GM21723 (cell line): ENCODE data around the gene TBC1D9B.
"Not testable (repeated sequence)": the region's sequence is repeated elsewhere in the genome, so short reads cannot be mapped to it uniquely, and the experiment has no call there.

Experiments
- ATAC-seq: cut with Tn5 transposase; IDR thresholded peaks from one replicate; pipeline ENCODE4 v1.9.1; 2021; ENCODE audit warnings: mild to moderate bottlenecking, moderate library complexity; ENCODE audit not compliant: unreplicated experiment

The TBC1D9B gene

GRCh38 chr5:179886190-179886911 lies 21.3 kb downstream of the TBC1D9B start:
- no peak for ATAC-seq

GRCh38 chr5:179885491-179886090 lies 22.1 kb downstream of the TBC1D9B start:
- ATAC-seq: no peak

GRCh38 chr5:179883163-179883562 lies 24.5 kb downstream of the TBC1D9B start:
- ATAC-seq: no peak

GRCh38 chr5:179882338-179882737 lies 25.4 kb downstream of the TBC1D9B start:
- no peak for ATAC-seq

- ATAC-seq: no peak
Observed at GRCh38 chr5:179880848-179881590, 26.7 kb downstream of the TBC1D9B start.

- no peak for ATAC-seq
Observed at GRCh38 chr5:179880066-179880650, 27.5 kb downstream of the TBC1D9B start.

- no peak for ATAC-seq
Observed at GRCh38 chr5:179879690-179880010, 28.0 kb downstream of the TBC1D9B start.

- ATAC-seq: no peak
Observed at GRCh38 chr5:179879003-179879689, 28.6 kb downstream of the TBC1D9B start.

- no peak for ATAC-seq
Observed at GRCh38 chr5:179878222-179879002, 29.3 kb downstream of the TBC1D9B start.

- no peak for ATAC-seq
Observed at GRCh38 chr5:179876610-179876952, 31.1 kb downstream of the TBC1D9B start.

GRCh38 chr5:179875741-179876609 lies 31.7 kb downstream of the TBC1D9B start:
- ATAC-seq: no peak

- no peak for ATAC-seq
Observed at GRCh38 chr5:179874536-179875292, 33.0 kb downstream of the TBC1D9B start.

- ATAC-seq: no peak
Observed at GRCh38 chr5:179874136-179874535, 33.6 kb downstream of the TBC1D9B start.

GRCh38 chr5:179873588-179874110 lies 34.0 kb downstream of the TBC1D9B start:
- no peak for ATAC-seq

GRCh38 chr5:179872828-179873575 lies 34.7 kb downstream of the TBC1D9B start:
- ATAC-seq: no peak

GRCh38 chr5:179872055-179872827 lies 35.5 kb downstream of the TBC1D9B start:
- ATAC-seq: no peak

GRCh38 chr5:179871533-179871932 lies 36.2 kb downstream of the TBC1D9B start:
- not testable (repeated sequence) for ATAC-seq
